Amniotic stem cell (primary cell): Measurements from ENCODE around the gene ITIH5.

Source experiments
- DNase-seq: peaks from one replicate; lab custom pipeline; 2025; lab: John Stamatoyannopoulos, UW

The ITIH5 gene

GRCh38 chr10:7583626-7584025 is 83.1 kb downstream of the ITIH5 start:
- DNase-seq = no peak

- no peak for DNase-seq
Measured at GRCh38 chr10:7580520-7580919, 86.2 kb downstream of the ITIH5 start.

GRCh38 chr10:7579681-7580080 is 87.1 kb downstream of the ITIH5 start:
- no peak for DNase-seq

- no peak for DNase-seq
Measured at GRCh38 chr10:7577579-7577978, 89.2 kb downstream of the ITIH5 start.

- DNase-seq = no peak
Measured at GRCh38 chr10:7577176-7577575, 89.6 kb downstream of the ITIH5 start.

- DNase-seq = no peak
Measured at GRCh38 chr10:7576340-7576739, 90.4 kb downstream of the ITIH5 start.

GRCh38 chr10:7572391-7572790 is 94.4 kb downstream of the ITIH5 start:
- DNase-seq = no peak

- DNase-seq = no peak
Measured at GRCh38 chr10:7571981-7572380, 94.8 kb downstream of the ITIH5 start.

- no peak for DNase-seq
Measured at GRCh38 chr10:7567911-7568620, 98.7 kb downstream of the ITIH5 start.

- DNase-seq = no peak
Measured at GRCh38 chr10:7566891-7567290, 99.9 kb downstream of the ITIH5 start.

- no peak for DNase-seq
Measured at GRCh38 chr10:7565871-7566270, 100.9 kb downstream of the ITIH5 start.

- DNase-seq = no peak
Measured at GRCh38 chr10:7563770-7564169, 103.0 kb downstream of the ITIH5 start.

- no peak for DNase-seq
Measured at GRCh38 chr10:7563368-7563767, 103.4 kb downstream of the ITIH5 start.

GRCh38 chr10:7561985-7562384 is 104.8 kb downstream of the ITIH5 start:
- DNase-seq = no peak

GRCh38 chr10:7561216-7561893 is 105.4 kb downstream of the ITIH5 start:
- DNase-seq = no peak

- no peak for DNase-seq
Measured at GRCh38 chr10:7560519-7560918, 106.2 kb downstream of the ITIH5 start.

- DNase-seq = no peak
Measured at GRCh38 chr10:7559386-7559785, 107.4 kb downstream of the ITIH5 start.

GRCh38 chr10:7558036-7558435 is 108.7 kb downstream of the ITIH5 start:
- no peak for DNase-seq

GRCh38 chr10:7553531-7553930 is 113.2 kb downstream of the ITIH5 start:
- DNase-seq = no peak

- DNase-seq = no peak
Measured at GRCh38 chr10:7551950-7552716, 114.6 kb downstream of the ITIH5 start.

GRCh38 chr10:7551289-7551688 is 115.5 kb downstream of the ITIH5 start:
- no peak for DNase-seq

- DNase-seq = no peak
Measured at GRCh38 chr10:7550013-7550412, 116.8 kb downstream of the ITIH5 start.

GRCh38 chr10:7547829-7548228 is 118.9 kb downstream of the ITIH5 start:
- DNase-seq = no peak
